CD14-positive monocyte (primary cell): ENCODE measurements around the gene PMM1. TPM values are rescaled to one million over a fixed set of nuclear protein-coding genes. Genes with fewer than 3 reads are reported as not detected.

Source experiments
- DNase-seq, 3 donors: peaks; one replicate each; pipeline ENCODE4 v3.0.0-alpha.2; 2011 to 2022
- H2AFZ ChIP-seq: 2 replicates; pipeline ENCODE4 v1.6.0; 2012; ENCODE audit warnings: mild to moderate bottlenecking, low read depth, low read length, inconsistent platforms; ENCODE audit not compliant: insufficient read depth, poor library complexity, severe bottlenecking
- H3K27ac ChIP-seq, 2 donors: 1 replicate in 1 of 2; 2 replicates in 1 of 2; pipeline ENCODE4 v1.5.1; 2012 to 2013; ENCODE audit warnings: low read length in 2 of 2, control low read depth in 1 of 2, inconsistent platforms in 1 of 2, low read depth in 1 of 2, mild to moderate bottlenecking in 1 of 2
- H3K27me3 ChIP-seq, 2 donors: one replicate each; pipeline versions ENCODE4 v1.6.0 to v1.6.1; 2011 to 2013; ENCODE audit warnings: low read length in 2 of 2; ENCODE audit not compliant: control insufficient read depth in 2 of 2, insufficient read depth in 2 of 2
- H3K36me3 ChIP-seq, 2 donors: replicated peaks in 1 of 2; 1 replicate in 1 of 2; 2 replicates in 1 of 2; pipeline versions ENCODE4 v1.5.1 to v1.6.1; 2012 to 2013; ENCODE audit warnings: low read length in 2 of 2, control low read depth in 1 of 2, inconsistent platforms in 1 of 2, mild to moderate bottlenecking in 1 of 2; ENCODE audit not compliant: insufficient read depth in 2 of 2, control insufficient read depth in 1 of 2
- H3K4me1 ChIP-seq, 2 donors: 1 replicate in 1 of 2; 2 replicates in 1 of 2; pipeline versions ENCODE4 v1.5.1 to v1.6.1; 2012 to 2013; ENCODE audit warnings: low read length in 2 of 2, control low read depth in 1 of 2, inconsistent platforms in 1 of 2, mild to moderate bottlenecking in 1 of 2, moderate library complexity in 1 of 2; ENCODE audit not compliant: insufficient read depth in 2 of 2, control insufficient read depth in 1 of 2
- H3K4me2 ChIP-seq: replicated peaks from 2 replicates; pipeline ENCODE3; 2012; ENCODE audit warnings: low read length, moderate library complexity, mild to moderate bottlenecking; ENCODE audit not compliant: poor library complexity, severe bottlenecking; ENCODE audit errors: extremely low read depth
- H3K4me3 ChIP-seq, 3 experiments: fragments of 200-600 bp in 1 of 3; sonication (generic) in 1 of 3; replicated peaks in 1 of 3; 1 replicate in 2 of 3; 2 replicates in 1 of 3; pipeline ENCODE4 v1.5.1; 2011 to 2013; ENCODE audit warnings: low read length in 3 of 3, mild to moderate bottlenecking in 3 of 3, control low read depth in 2 of 3, low read depth in 2 of 3, inconsistent platforms in 1 of 3, moderate library complexity in 1 of 3
- H3K79me2 ChIP-seq: 2 replicates; pipeline ENCODE4 v1.6.0; 2012; ENCODE audit warnings: mild to moderate bottlenecking, control low read depth, inconsistent platforms, low read length, moderate library complexity; ENCODE audit not compliant: insufficient read depth
- H3K9ac ChIP-seq: 2 replicates; pipeline ENCODE4 v1.6.0; 2017; ENCODE audit warnings: low read length, mild to moderate bottlenecking; ENCODE audit not compliant: insufficient read depth, poor library complexity, severe bottlenecking
- H3K9me3 ChIP-seq, 2 donors: replicated peaks in 1 of 2; 1 replicate in 1 of 2; 2 replicates in 1 of 2; pipeline versions ENCODE4 v1.5.1 to v1.6.1; 2012 to 2013; ENCODE audit warnings: low read length in 2 of 2, control low read depth in 1 of 2; ENCODE audit not compliant: control insufficient read depth in 1 of 2, insufficient read depth in 1 of 2
- H4K20me1 ChIP-seq: 2 replicates; pipeline ENCODE4 v1.6.0; 2012; ENCODE audit warnings: mild to moderate bottlenecking, low read length, control low read depth, moderate library complexity; ENCODE audit not compliant: insufficient read depth
- H3K27ac Mint-ChIP-seq, 7 donors: one replicate each; pipeline ENCODE4 v1.8.0; 2020; ENCODE audit warnings: mild to moderate bottlenecking in 7 of 7, mixed read lengths in 7 of 7, moderate library complexity in 6 of 7, inconsistent platforms in 2 of 7
- H3K27me3 Mint-ChIP-seq, 3 donors: one replicate each; pipeline ENCODE4 v1.8.0; 2021 to 2022; ENCODE audit warnings: low read depth in 3 of 3, mild to moderate bottlenecking in 3 of 3, mixed read lengths in 3 of 3, moderate library complexity in 3 of 3, inconsistent platforms in 1 of 3
- H3K36me3 Mint-ChIP-seq, 2 donors: one replicate each; pipeline ENCODE4 v1.8.0; 2020; ENCODE audit warnings: mixed read lengths in 2 of 2, inconsistent platforms in 1 of 2, mild to moderate bottlenecking in 1 of 2
- H3K4me1 Mint-ChIP-seq: one replicate; pipeline ENCODE4 v1.8.0; 2020; ENCODE audit warnings: mild to moderate bottlenecking, mixed read lengths
- H3K4me3 Mint-ChIP-seq, 2 donors: one replicate each; pipeline ENCODE4 v1.8.0; 2020; ENCODE audit warnings: mild to moderate bottlenecking in 2 of 2, mixed read lengths in 2 of 2, moderate library complexity in 1 of 2
- H3K9me3 Mint-ChIP-seq, 7 donors: one replicate each; pipeline ENCODE4 v1.8.0; 2020 to 2022; ENCODE audit warnings: mixed read lengths in 7 of 7, mild to moderate bottlenecking in 6 of 7, moderate library complexity in 6 of 7, inconsistent platforms in 2 of 7
- CTCF ChIP-seq: fragments of 200-600 bp; IDR thresholded peaks from one replicate; pipeline ENCODE4 v1.8.0; 2022; ENCODE audit warnings: antibody characterized with exemption, mild to moderate bottlenecking
- WGBS: methylation state at CpG from one replicate; pipeline ENCODE4 v1.1.5; 2013; ENCODE audit warnings: missing lambda C conversion rate; ENCODE audit not compliant: insufficient coverage; 5-methylcytosine and 5-hydroxymethylcytosine counted together
- intact Hi-C, 2 donors: fragments of 100-400 bp; cut with micrococcal nuclease; formaldehyde crosslinking; loops; one replicate each; pipeline versions ENCODE4 v1.15.0 to v1.15.1; 2023
- polyA plus RNA-seq, 3 donors: library from polyadenylated mRNA; depleted of rRNA in 1 of 3; unstranded in 2 of 3; stranded (reverse) in 1 of 3; fragments of 300-500 nt in 2 of 3; fragments of >200 nt in 1 of 3; fragmentation: Illumina TruSeq in 2 of 3; gene quantifications; 1 replicate in 2 of 3; 2 replicates in 1 of 3; pipeline ENCODE4 v1.2.3, GENCODE V29; 2012 to 2021

PMM1 gene
- polyA plus RNA-seq, 3 donors: 15.6 to 32.4 (median 23.5) TPM

- Histone ChIP-seq H3K4me2 (no peak overlapping the region), H3K9ac (no peak overlapping the region), H3K4me3 (no peak overlapping the region), H3K4me1 (no peaks in the 10 kb centered on the region), H3K36me3 (peaks cover 55 to 76% of the 10 kb centered on the region in 2 donors), H3K27ac (no peak overlapping the region), H3K9me3 (no peaks in the 10 kb centered on the region), H4K20me1 (no peaks in the 10 kb centered on the region), H3K27me3 (no peaks in the 10 kb centered on the region), H2AFZ (no peak overlapping the region), H3K79me2 (no peaks in the 10 kb centered on the region)
- Mint-ChIP-seq H3K27me3 (peaks cover 0 to 3% (median 0%) of the 10 kb centered on the region in 3 donors), H3K36me3 (peaks cover 54 to 81% of the 10 kb centered on the region in 2 donors), H3K4me1 (peaks cover 9% of the 10 kb centered on the region), H3K4me3 (no peak overlapping the region), H3K9me3 (peaks cover 0 to 1% (median 0%) of the 10 kb centered on the region in 7 donors), H3K27ac (no peak overlapping the region)
- 100% methylated on average over 5 of the region's 9 CpGs for WGBS
- no peak for TF ChIP-seq CTCF
- intact Hi-C loops: no loop called here
- no peak for DNase-seq
These were observed 10.8 kb downstream of the PMM1 start for GRCh38 chr22:41578818-41579217.

DNA sequence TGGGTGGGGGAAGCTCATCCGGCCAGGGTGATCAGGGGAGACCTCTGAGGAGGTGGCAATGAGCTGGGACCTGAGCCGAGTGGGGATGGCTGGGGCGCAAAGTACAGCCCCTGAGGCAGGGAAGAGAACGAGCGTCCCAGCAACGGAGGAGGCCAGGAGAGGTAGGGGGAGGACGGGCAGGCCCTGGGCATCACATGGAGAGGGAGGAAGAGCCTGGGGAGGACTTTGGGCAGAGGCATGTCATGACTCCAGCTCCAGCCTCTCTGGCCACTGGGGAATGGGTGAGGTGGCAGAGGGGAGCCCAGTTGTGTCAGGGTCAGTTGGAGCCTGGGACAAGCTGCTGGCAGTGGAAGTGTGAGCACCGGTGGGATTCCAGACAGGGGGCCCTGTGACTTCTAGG lies 11.5 kb downstream of the PMM1 start:
- H3K36me3 Mint-ChIP-seq: peaks cover 48 to 74% of the 10 kb centered on the region in 2 donors
- no peak for TF ChIP-seq CTCF
- H3K4me3 Mint-ChIP-seq: no peak overlapping the region

More for the DNA sequence above, 11.5 kb downstream of the PMM1 start:
- H3K4me1 ChIP-seq: no peaks in the 10 kb centered on the region
- H4K20me1 ChIP-seq: no peaks in the 10 kb centered on the region
- peak overlapping the region in 1 of 7 donors; percentile 3 for H3K27ac Mint-ChIP-seq
- H3K27me3 ChIP-seq: no peaks in the 10 kb centered on the region
- H3K27ac ChIP-seq: no peak overlapping the region
- no peak overlapping the region for H3K9ac ChIP-seq
- H3K36me3 ChIP-seq: peaks cover 49 to 69% of the 10 kb centered on the region in 2 donors
- no peak overlapping the region for H2AFZ ChIP-seq
- DNase-seq: no peak
- H3K27me3 Mint-ChIP-seq: peaks cover 0 to 1% (median 0%) of the 10 kb centered on the region in 3 donors
- H3K9me3 Mint-ChIP-seq: peaks cover 0 to 1% (median 0%) of the 10 kb centered on the region in 7 donors
- H3K79me2 ChIP-seq: no peaks in the 10 kb centered on the region
- H3K4me1 Mint-ChIP-seq: peaks cover 6% of the 10 kb centered on the region
- H3K4me2 ChIP-seq: no peak overlapping the region
- H3K9me3 ChIP-seq: no peaks in the 10 kb centered on the region
- 99% methylated on average over 6 of the region's 8 CpGs for WGBS
- intact Hi-C loops: no loop called here
- no peak overlapping the region for H3K4me3 ChIP-seq
